Prostate gland (tissue), 2 donors: Measurements from ENCODE around the gene TRIM28. TPM values are rescaled to one million over a fixed set of nuclear protein-coding genes. Genes with fewer than 3 reads are reported as not detected.

ENCODE experiments used
- DNase-seq: peaks from one replicate; pipeline ENCODE4 v3.0.0-alpha.2; 2019; ENCODE audit warnings: low spot score
- H3K27ac ChIP-seq, 2 donors: fragments of 200-600 bp; sonication (generic); 2 replicates each; pipeline ENCODE4 v1.5.1; 2017 to 2019
- H3K27me3 ChIP-seq: fragments of 200-600 bp; sonication (generic); replicated peaks from 2 replicates; pipeline ENCODE4 v1.5.1; 2019; ENCODE audit not compliant: insufficient read depth
- H3K36me3 ChIP-seq, 2 donors: fragments of 200-600 bp; sonication (generic); 1 replicate in 1 of 2; 2 replicates in 1 of 2; pipeline versions ENCODE4 v1.5.1 to v1.8.1; 2017 to 2019
- H3K4me1 ChIP-seq: fragments of 200-600 bp; sonication (generic); replicated peaks from 2 replicates; pipeline ENCODE4 v1.5.1; 2019
- H3K4me3 ChIP-seq, 2 donors: fragments of 200-600 bp; sonication (generic); 2 replicates each; pipeline ENCODE4 v1.5.1; 2017 to 2019
- H3K9me3 ChIP-seq: fragments of 200-600 bp; sonication (generic); 2 replicates; pipeline ENCODE4 v1.5.1; 2017
- CTCF ChIP-seq, 4 experiments: fragments of 200-600 bp in 2 of 4; fragments of 450-650 bp in 2 of 4; sonication (generic) in 2 of 4; IDR thresholded peaks; 1 replicate in 3 of 4; 2 replicates in 1 of 4; pipeline ENCODE4 v1.5.1; 2016 to 2019; ENCODE audit warnings: antibody characterized with exemption in 4 of 4, mild to moderate bottlenecking in 2 of 4, moderate library complexity in 2 of 4
- POLR2A ChIP-seq: fragments of 450-650 bp; IDR thresholded peaks from one replicate; pipeline ENCODE4 v1.6.1; 2016; ENCODE audit warnings: antibody characterized with exemption, mild to moderate bottlenecking
- POLR2AphosphoS5 ChIP-seq: sonication (generic); formaldehyde crosslinking; IDR thresholded peaks from one replicate; pipeline ENCODE4 v1.6.1; 2017; ENCODE audit warnings: antibody characterized with exemption
- WGBS: methylation state at CpG from one replicate; pipeline ENCODE4 v1.1.5; 2018; 5-methylcytosine and 5-hydroxymethylcytosine counted together
- intact Hi-C: fragments of 100-400 bp; cut with DNase I; formaldehyde crosslinking; loops from one replicate; pipeline ENCODE4 v1.14.2; 2022
- total RNA-seq, 2 donors: library from RNA; depleted of rRNA; stranded (reverse); fragments of >200 nt; gene quantifications; one replicate each; pipeline ENCODE4 v1.1.0, GENCODE V29; 2016

The TRIM28 gene
- total RNA-seq, 2 donors from 2014 or later: 237 to 374 TPM

- Histone ChIP-seq H3K27me3 (no peaks in the 10 kb centered on the region), H3K9me3 (no peaks in the 10 kb centered on the region), H3K4me1 (peaks cover 10% of the 10 kb centered on the region), H3K27ac (no peak overlapping the region), H3K36me3 (peaks cover 0 to 15% of the 10 kb centered on the region in 2 donors), H3K4me3 (no peak overlapping the region)
- TF ChIP-seq CTCF (IDR thresholded peaks at IDR 0.05) (no peak), POLR2A (no peak), POLR2AphosphoS5 (no peak)
- DNase-seq: no peak
- intact Hi-C loops: no loop called here
- 91% methylated on average over 65 of the region's 65 CpGs for WGBS
These were observed 26.7 kb upstream of the TRIM28 start for GRCh38 chr19:58516964-58517833.

- intact Hi-C loops: loop anchor here (1.0 kb wide), 1 partner anchor 26 kb away; the partner anchor contains the start of gene TRIM28
- TF ChIP-seq POLR2AphosphoS5 (no peak), CTCF (IDR thresholded peaks at IDR 0.05) (no peak), POLR2A (no peak)
- peak overlapping the region; percentile 94 to 97 for H3K27ac ChIP-seq
- H3K9me3 ChIP-seq: no peaks in the 10 kb centered on the region
- no peak for DNase-seq
- no peaks in the 10 kb centered on the region for H3K27me3 ChIP-seq
- H3K4me3 ChIP-seq: peak overlapping the region; percentile 82
- H3K4me1 ChIP-seq: peaks cover 10% of the 10 kb centered on the region
- 5% methylated on average over 22 of the region's 22 CpGs for WGBS
- peaks cover 0 to 15% of the 10 kb centered on the region in 2 donors for H3K36me3 ChIP-seq
These were observed 25.4 kb upstream of the TRIM28 start for GRCh38 chr19:58518256-58519086.

- 2% methylated on average over 14 of the region's 14 CpGs for WGBS
- no peaks in the 10 kb centered on the region for H3K27me3 ChIP-seq
- peaks cover 10% of the 10 kb centered on the region for H3K4me1 ChIP-seq
- TF ChIP-seq POLR2AphosphoS5: no peak
- peak in 2 of 4 experiments; percentile 70 to 79 for TF ChIP-seq CTCF (IDR thresholded peaks at IDR 0.05)
- TF ChIP-seq POLR2A: no peak
- intact Hi-C loops: loop anchor here (1.0 kb wide), 1 partner anchor 25 kb away; the partner anchor contains the start of gene TRIM28
- H3K27ac ChIP-seq: peak overlapping the region; percentile 94 to 97
- H3K36me3 ChIP-seq: peaks cover 0 to 15% of the 10 kb centered on the region in 2 donors
- no peaks in the 10 kb centered on the region for H3K9me3 ChIP-seq
- DNase-seq: peak; percentile 37
- peak overlapping the region; percentile 82 for H3K4me3 ChIP-seq
These were observed 24.8 kb upstream of the TRIM28 start for GRCh38 chr19:58519087-58519354.

GRCh38 chr19:58519355-58520256 lies 24.3 kb upstream of the TRIM28 start, which contains the start of gene ZBTB45:
Gene ZBTB45 (minus strand): TSS chr19:58519810. CDS start chr19:58517673, 2,137 bp downstream.
- H3K36me3 ChIP-seq: peaks cover 0 to 15% of the 10 kb centered on the region in 2 donors
- no peaks in the 10 kb centered on the region for H3K27me3 ChIP-seq
- H3K27ac ChIP-seq: peak within 1 kb of the TSS; percentile 94 to 97
- H3K4me3 ChIP-seq: peak within 1 kb of the TSS; percentile 82
- no peaks in the 10 kb centered on the region for H3K9me3 ChIP-seq
- H3K4me1 ChIP-seq: peaks cover 10% of the 10 kb centered on the region
- intact Hi-C loops: loop anchor here (1.0 kb wide), 1 partner anchor 25 kb away; the partner anchor contains the start of gene TRIM28
- under 1% methylated on average over 74 of the region's 87 CpGs for WGBS
- peak; percentile 89 for DNase-seq
- TF ChIP-seq CTCF (IDR thresholded peaks at IDR 0.05) (peak; percentile 71 to 92 (median 82)), POLR2A (peak; percentile 44), POLR2AphosphoS5 (peak; percentile 96)
